Islet of Langerhans (tissue), 1 donor: Measurements from ENCODE around the gene PDAP1.
"Not testable (repeated sequence)": the region's sequence is repeated elsewhere in the genome, so short reads cannot be mapped to it uniquely, and the experiment has no call there.

Experiments
- FAIRE-seq: peaks from one replicate; lab custom pipeline; 2011; peaks lifted over from hg19 to GRCh38; lab: Jason Lieb, UNC

Gene PDAP1

DNA sequence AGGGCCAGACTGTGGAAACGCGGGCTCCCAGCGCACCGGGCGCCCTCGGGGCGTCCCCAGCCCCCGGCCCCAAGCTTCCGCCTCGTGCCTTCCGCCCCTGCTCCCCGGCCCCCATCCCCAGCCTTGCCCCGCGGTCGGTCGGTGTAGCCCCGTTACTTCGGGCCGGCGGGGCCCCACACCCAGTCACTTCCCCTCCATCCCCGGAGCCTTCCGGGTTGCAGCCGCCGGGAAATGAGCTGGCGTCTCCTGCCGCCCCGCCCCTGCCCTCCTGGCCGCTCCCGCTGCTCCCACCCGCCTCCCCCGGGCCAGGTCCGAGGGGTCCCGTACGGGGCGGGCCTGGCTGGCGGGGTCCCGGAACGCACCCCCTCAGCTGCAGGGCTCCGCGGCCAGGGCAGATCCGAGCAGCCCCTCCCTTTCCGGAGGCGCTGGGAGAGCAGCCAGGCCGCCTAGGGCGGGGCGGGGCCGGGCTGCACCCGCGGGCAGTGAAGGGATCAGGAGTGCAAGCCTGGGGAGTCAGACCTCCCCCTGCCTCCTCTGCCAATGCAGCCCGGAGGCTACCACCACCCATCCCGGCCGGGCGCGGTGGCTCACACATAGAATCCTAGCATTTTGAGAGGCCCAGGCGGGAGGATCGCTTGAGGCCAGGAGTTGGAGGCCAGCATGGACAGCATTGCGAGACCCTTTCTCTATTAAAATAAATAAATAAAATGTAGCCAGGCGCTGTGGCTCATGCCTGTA, 33.2 kb downstream of the PDAP1 start:
- no peak for FAIRE-seq

DNA sequence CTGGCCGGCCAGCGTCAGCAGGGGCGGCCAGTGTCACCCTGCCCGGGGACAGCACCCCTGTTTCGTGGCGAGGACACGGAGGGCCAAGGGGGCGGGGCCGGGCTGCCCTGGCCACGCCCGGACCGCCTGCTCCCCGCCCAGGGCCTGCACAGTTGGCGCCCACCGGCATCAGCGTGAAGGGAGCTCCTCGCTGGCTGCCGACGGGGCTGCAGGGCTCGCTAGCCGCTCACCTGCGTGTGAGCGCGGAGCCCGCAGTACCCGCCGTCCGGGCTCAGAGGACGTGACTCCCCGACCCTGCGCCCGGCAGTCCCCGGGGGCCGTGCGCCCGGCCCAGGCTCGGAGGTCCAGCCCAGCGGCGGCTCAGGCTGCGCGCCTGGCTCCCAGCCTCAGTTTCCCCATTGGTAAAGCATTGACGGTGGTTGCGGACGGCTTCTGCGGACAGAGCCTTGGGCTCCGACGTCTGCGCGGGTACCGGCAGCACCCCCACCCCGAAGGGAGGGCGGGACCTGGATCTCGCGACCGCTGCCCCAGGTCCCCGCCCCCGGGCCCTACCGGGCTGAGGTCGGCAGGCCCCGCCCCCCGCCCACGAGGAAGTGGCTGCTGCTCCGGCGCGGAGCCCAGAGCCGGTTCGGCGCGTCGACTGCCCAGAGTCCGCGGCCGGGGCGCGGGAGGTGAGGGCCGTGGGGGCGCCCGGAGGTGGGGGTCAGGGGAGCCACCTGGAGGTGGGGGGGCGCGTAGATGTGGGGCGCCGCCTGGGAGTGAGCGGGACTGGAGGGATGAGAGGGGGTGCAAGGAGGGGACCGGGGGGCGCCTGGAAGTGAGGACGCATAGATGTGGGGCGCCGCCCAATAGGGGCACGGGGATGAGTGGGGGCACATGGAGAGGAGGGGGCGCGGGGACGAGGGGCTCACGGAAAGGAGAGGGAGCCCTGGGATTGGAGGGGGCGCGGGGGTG, 34.0 kb downstream of the PDAP1 start, which contains the start of gene ARPC1B:
TSS of gene ARPC1B (plus strand) at position 620 of the 954 bp plus-strand sequence. CDS start 10,985 bp downstream, outside the sequence.
- no peak for FAIRE-seq

DNA sequence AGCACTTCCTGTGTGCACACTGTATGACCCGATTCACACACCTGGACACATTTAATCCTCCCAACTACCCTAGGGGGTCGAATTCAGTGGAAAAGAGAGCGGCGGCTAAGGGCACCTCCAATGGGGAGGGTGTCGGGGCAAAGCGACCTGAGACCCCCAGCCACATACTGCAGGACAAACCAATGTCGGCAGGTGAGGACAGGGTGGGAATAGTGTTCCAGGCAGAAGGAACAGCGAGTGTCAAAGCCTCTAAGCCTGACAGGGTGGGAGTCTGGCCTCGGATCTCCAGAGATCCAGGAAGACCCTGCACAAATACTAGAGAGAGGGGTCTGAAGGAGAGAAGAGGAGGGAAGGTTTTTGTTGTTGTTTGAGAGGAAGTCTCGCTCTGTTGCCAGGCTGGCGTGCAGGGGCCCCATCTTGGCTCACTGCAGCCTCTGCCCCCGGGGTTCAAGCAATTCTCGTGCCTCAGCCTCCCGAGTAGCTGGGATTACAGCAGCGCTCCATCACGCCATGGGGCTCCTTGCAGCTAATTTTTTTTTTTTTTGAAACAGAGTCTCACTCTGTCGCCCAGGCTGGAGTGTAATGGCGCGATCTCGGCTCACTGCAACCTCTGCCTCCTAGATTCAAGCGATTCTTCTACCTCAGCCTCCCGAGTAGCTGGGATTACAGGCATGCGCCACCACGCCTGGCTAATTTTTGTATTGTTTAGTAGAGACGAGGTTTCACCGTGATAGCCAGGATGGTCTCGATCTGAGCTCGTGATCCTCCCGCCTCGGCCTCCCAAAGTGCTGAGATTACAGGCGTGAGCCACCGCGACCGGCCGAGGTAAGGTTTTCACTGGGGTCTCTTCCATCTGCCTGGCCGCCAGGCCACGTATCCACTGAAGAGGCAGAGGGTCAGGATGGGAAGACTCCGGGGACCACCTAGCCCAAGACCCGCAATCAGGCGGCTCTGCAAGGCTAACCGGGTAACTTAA, 35.0 kb downstream of the PDAP1 start:
- FAIRE-seq: no peak

DNA sequence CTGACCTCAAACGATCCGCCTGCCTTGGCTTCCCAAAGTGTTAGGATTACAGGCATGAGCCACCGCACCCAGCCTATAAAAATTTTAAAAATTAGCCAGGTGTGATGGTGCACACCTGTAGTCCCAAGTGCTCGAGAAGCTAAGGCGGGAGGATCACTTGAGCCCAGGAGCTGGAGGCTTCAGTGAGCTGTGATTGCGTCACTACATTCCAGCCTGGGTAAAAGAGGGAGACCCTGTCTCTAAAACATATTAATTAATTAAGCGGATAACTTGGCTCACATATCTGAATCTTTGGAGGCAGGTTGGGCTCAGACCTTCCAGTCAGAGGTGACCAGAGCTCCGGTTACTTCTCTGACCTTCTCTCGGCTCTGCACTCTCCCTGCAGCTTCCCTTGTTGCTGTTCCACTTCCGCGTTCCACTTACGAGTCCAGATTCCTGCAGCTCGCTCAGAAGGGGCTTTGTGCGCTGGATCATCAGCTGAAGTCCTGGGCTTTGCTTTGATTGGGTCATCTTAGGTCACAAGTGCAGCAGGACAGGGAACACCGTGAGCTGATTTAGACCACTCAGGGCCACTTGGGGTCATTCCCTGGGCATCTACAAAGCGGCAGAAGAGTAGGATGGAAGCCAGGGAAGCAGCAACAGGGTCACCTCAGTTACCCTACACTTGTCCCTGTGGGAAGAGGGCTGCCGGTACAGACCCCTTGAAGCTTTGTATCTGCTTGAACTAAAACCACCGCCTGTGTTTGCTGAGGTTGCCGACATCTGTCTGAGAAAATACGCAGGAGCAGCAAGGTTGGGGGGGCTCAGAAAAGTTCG, 35.9 kb downstream of the PDAP1 start:
- no peak for FAIRE-seq

DNA sequence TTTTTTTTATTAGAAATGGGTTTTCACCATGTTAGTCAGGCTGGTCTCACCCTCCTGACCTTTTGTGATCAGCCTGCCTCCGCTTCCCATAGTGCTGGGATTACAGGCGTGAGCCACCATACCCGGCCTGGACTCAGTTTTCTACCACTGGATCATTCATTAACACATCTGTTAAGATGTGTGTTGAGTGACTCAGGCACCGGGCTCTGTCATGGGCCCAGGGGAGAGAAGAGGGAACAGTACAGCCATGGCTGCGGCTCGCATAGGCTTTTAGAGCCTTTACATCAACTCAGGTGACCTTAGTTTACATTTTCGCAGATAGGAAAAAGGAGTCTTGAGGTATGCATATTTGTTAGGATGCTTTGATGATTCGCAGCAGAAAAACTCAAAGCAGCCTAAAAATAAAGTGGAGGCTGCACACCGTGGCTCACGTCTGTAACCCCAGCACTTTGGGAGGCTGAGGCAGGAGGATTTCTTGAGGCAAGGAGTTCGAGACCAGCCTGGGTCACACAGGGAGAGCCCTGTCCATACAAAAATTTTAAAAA, 36.9 kb downstream of the PDAP1 start:
- FAIRE-seq: no peak

DNA sequence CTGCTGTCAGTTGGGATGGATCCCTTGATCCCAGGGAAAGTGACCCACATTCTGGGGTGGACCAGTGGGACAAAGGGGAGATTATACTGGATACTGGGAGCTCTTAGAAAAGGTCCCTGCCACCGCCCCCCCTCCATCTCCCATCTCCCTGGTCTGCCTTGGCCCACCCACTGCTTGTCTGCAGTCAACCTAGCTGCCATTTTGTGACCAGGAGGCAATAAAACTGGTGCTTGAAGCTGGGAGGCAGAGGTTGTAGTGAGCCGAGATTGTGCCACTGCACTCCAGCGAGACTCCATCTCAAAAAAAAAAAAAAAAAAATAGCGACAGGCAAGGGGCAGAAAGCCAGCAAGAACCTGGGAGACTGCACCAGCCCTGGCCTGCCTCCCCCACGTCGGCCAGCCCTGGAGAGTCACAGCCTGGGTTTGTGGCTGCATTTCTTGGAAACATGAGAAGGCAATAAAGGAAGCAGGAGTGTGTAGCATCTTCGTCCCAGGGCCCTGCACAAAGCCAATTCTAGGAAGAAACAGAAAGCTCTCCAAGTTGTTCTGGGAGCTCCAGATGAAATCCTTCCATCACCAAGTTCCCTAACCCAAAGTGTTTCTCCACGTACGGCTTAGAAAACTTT, 38.5 kb downstream of the PDAP1 start:
- FAIRE-seq: no peak

DNA sequence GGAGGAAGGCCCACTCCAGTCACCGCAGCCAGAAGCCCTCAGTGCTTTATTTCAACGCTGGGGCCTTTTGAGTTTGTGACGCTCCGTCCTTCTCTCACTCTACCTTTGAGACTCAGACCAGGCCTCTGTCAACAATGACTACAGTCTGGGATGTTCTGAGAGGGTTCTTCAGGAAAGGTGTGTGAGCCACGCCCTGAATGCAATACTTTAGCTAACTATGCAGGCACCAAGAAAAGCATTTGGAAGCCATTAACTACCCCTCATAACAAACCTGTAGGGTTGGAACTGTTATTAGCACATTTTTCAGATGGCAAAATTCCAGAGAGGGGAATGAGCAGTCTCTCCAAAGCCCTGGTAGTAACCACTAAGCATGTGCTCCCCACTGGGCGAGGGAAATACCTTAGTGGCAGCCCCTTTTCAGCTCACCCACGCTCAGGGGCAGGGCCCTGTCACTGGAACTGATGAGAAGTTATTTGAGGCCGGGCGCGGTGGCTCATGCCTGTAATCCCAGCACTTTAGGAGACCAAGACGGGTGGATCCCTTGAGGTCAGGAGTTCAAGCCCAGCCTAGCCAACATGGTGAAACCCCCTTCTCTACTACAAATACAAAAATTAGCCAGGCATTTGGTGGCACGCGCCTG, 39.5 kb downstream of the PDAP1 start:
- FAIRE-seq: no peak

DNA sequence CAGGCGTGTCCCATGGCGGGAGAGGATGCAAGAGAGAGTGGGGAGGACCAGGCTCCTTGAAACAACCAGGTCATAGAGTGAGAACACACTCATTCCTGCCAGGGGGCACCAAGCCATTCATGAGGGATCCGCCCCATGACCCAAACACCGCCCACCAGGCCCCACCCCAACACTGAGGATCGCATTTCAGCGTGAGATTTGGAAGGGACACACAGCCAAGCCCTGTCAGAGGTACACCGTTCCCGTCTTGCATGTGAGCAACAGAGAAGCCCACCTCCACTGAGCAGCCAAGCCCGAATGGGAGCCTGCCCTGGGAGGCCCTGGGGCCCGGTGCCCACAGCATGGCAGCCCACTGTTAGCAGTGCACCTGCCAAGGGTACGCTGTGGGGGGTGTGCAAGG, 41.8 kb downstream of the PDAP1 start:
- no peak for FAIRE-seq

DNA sequence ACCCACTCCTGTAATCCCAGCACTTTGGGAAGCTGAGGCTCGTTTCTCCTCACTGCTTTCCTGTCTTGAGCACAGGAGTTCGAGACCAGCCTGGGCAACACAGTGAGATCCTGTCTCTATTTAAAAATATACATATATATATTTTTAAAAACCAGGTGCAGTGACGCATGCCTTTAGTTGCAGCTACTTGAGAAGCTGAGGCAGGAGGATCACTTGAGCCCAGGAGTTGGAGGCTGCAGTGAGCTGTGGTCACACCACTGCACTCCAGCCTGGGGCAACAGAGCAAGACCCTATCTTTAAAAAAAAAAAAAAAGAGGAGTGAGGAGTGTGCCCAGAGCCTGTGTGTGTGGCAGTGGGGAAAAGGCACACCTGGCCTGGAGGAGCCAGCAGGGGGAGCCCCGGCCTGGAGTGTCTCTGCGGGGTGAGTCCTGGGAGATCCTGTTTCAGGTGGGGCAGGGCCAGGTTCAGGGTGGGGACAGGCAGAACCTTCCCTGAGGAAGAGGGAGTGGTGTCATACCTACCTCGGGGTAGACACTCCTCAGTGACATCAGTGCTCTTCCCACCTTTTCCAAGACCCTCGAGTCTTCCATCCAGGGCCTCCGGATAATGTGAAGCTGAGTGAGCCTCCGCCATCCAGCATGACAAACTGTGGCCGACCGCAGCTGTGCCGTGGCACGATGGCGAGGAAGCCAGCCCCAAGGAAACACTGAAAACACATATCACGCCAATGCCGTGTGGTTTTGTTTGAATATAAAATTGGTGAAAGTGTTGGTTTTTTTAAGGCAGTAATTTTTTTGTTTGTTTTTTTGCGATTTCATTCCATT, 42.9 kb downstream of the PDAP1 start:
- FAIRE-seq: no peak

DNA sequence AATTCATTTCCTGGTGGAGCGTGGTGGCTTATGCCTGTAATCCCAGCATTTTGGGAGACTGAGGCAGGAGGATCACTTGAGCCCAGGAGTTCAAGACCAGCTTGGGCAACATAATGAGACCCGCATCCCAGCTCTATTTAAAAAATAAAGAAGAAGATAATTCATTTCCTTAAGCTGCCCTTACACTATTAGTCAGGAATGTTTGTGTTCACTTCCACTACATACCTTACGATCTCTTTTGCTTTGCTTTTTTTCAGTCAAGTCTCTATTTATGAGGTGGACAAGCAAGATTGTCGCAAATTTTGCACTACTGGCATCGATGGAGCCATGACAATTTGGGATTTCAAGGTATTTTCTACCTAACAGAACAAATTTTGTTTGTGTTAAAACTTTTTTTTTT, 45.1 kb downstream of the PDAP1 start:
- no peak for FAIRE-seq

DNA sequence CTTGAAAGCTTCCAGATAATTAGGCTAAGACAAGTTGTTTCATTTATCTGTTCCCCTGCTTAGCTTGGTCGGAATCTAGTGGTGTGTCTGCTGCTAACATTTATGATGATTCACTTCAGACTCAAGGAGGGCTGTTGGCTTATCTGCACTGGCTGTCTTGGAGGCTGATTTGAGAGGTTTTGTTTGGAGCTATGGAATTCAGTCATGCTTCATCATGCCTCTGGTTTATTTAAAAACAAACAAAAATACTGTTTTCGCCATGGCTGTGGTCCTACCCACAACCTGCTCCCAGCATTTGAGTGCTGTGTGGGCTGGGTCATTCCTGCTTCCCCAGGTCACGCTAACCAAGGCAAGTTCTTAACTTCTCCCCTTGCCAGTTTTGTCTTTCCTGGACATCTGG, 45.6 kb downstream of the PDAP1 start:
- FAIRE-seq: no peak

DNA sequence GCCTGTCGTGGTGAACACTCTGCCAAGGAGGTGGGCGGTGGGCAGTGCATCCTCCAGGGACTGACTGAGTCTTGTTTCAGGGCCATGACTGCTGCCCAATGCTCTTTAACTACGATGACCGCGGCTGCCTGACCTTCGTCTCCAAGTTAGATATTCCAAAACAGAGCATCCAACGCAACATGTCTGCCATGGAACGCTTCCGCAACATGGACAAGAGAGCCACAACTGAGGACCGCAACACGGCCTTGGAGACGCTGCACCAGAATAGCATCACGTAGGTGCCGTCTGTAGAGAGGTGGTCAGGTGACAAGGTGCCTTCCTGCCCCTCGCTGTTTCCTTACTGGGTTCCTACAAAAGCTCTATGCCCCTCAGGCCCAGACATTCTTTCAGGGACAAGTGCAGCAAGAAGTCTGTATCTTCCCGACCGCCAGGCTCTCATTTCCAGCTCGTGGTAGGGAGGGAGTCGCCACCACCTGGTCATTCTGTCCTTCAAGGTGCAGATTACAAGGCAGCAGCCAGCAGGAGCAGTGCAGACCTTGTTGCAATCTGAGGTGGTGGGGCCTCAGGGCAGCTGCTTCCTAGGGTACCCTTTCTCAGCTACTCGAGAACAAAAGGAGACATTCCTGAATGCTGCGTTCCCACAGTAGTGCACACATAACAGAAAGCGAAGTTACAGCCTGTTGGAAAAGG, 48.8 kb downstream of the PDAP1 start:
- FAIRE-seq: no peak

DNA sequence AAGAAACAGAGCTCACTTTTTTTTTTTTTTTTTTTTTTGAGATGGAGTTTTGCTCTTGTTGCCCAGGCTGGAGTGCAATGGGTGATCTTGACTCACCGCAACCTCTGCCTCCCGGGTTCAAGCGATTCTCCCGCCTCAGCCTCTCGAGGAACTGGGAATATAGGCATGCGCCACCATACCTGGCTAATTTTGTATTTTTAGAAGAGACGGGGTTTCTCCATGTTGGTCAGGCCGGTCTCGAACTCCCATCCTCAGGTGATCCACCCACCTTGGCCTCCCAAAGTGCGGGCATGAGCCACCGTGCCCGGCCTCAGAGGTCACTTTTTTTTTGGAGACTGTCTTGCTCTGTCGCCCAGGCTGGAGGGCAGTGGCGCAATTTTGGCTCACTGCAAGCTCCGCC, 49.9 kb downstream of the PDAP1 start:
- FAIRE-seq: not testable (repeated sequence)

DNA sequence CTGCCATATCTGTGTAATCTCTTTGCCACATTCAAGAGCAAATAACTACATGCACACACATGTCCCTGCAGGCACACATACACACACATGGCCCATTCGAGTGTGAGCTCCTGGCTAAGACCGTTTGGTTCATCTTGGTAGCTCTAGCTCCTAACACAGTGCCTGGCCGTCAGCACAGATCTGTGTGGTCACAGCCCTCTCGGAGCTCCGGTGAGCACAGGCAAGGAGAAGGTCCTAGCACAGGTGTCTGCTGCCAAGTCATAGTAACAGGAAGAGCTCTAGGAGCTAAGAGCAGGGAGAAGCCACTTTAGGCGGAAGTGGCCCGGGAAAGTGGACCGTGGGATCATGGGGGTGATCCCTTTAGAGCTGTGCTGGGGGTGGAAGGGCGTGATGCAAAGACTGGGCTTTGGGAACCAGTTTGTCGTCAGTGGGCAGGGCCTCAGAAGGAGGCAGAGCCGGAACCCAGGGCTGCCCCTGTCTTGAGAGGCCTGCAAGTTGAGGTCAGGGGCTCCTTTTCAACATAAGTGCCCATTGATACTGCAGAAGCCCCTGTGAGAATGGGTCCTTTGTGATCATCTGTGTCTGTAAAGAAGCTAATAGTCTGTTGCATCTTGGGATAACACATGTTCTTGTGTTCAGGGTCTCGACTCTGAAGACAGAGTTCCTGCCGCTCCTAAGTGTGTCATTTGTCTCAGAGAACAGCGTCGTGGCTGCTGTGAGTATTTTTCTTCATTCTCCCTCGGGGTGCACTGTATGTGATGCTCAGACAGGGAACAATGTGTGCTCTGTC, 50.5 kb downstream of the PDAP1 start:
- no peak for FAIRE-seq

DNA sequence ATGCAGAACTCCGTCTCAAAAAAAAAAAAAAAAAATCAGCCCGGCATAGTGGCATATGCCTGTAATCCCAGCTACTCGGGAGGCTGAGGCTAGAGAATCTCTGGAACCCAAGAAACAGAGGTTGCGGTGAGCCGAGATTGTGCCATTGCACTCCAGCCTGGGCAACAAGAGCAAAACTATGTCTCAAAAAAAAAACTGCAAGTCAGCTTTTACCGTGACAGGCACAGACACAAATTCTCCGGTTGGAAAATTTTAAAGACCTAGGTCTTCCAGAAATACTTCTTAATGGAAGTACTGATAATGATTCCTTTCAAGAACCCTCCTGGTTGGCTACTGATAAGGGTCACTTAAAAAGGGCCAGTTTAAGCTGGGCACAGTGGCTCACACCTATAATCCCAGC, 53.3 kb downstream of the PDAP1 start:
- FAIRE-seq: no peak

DNA sequence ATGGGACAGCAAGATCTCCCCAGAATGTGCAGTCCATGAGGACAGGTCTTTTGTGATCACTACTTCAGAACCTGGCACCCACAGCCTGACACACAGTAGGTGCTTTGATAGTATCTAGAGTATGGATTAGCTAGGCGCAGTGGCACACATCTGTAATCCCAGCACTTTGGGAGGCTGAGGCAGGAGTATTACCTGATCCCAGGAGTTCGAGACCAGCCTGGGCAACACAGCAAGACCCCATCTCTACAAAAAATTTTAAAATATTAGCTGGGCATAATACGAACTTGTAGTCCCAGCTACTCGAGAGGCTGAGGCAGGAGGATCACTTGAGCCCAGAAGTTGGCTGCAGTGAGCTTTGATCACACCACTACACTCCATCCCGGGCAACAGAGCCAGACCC, 56.1 kb downstream of the PDAP1 start:
- no peak for FAIRE-seq

DNA sequence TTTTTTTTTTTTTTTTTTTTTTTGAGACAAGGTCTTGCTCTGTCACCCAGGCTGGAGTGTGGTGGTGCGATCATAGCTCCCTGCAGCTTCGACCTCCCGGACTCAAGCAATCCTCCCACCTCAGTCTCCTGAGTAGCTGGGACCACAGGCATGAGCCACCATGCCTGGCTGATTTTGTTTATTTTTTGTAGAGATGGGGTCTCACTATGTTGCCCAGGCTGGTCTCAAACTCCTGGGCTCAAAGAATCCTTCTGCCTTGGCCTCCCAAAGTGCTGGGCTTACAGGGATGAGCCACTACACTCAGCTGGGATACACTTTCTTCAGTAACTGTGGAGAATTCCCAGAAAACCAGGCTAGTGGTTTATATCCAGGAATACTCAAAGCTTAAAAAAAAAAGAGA, 57.8 kb downstream of the PDAP1 start:
- not testable (repeated sequence) for FAIRE-seq
